ENCODE results near the gene KRT75. TPM values are rescaled to one million over a fixed set of nuclear protein-coding genes. Genes with fewer than 3 reads are reported as not detected.

KRT75 gene
- total and polyA plus RNA-seq, 2 of the 4 experiments (the other 2 are of a cell fraction), result not detected

DNA sequence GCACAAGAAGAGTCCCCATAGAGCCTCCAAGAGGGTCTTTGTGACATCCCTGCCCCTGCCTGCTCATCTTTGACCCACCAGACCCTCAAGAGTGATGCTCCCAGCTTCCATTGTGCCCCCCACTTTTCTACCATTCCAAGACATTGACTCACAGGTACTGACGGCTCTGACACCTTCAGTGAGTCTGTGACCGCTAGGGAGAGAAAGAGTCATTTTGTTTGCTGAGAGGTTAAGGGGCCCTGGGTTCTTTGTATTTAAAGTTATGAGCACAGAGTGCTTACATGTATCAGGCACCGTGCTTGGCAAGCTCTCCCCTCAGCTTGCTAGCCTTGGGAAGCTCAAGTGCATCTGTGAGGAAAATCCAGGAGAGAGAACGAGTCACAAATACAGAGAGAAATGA is 21.0 kb downstream of the KRT75 start:
- no peaks in the 10 kb centered on the region for H3K4me1 ChIP-seq (ENCODE audit: control insufficient read depth, insufficient read depth, low read length)
- intact Hi-C loops (cut with micrococcal nuclease) (no loop called here), in situ Hi-C loops (cut with MboI; ENCODE audit: low sequenced_read_pairs) (no loop called here), dilution Hi-C loops (cut with HindIII; ENCODE audit: low sequenced_read_pairs, unreplicated experiment) (no loop called here)
- no peak overlapping the region for H3K23ac ChIP-seq (ENCODE audit: low read depth, low read length)
- no peak overlapping the region for H4K8ac ChIP-seq (ENCODE audit: low read depth in 2 of 2, low read length in 2 of 2)
- H2BK15ac ChIP-seq (ENCODE audit: low read depth, low read length), result no peak overlapping the region
- no TSS peak for BruUV-seq (replicated peaks)
- H2AFZ ChIP-seq (replicated peaks; ENCODE audit: low read length, poor library complexity), result no peak overlapping the region
- no peak for TF ChIP-seq CEBPB (IDR thresholded peaks at IDR 0.05; ENCODE audit: low read depth, low read length)
- TF ChIP-seq, protein P1, sequence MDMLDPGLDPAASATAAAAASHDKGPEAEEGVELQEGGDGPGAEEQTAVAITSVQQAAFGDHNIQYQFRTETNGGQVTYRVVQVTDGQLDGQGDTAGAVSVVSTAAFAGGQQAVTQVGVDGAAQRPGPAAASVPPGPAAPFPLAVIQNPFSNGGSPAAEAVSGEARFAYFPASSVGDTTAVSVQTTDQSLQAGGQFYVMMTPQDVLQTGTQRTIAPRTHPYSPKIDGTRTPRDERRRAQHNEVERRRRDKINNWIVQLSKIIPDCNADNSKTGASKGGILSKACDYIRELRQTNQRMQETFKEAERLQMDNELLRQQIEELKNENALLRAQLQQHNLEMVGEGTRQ (IDR thresholded peaks at IDR 0.05; ENCODE audit: low read depth, low read length), result no peak
- no peak for TF ChIP-seq NFE2L2 (IDR thresholded peaks at IDR 0.05; ENCODE audit: low read depth, low read length)
- TF ChIP-seq MAZ (IDR thresholded peaks at IDR 0.05; ENCODE audit: borderline replicate concordance, low read depth, low read length), result no peak
- no peak for TF ChIP-seq MXI1 (IDR thresholded peaks at IDR 0.05; ENCODE audit: borderline replicate concordance, low read depth, low read length)
- no peak for TF ChIP-seq BHLHE40 (IDR thresholded peaks at IDR 0.05; ENCODE audit: low read depth, low read length)
- DNase-seq, result no peak
- H3K36me3 ChIP-seq (ENCODE audit: control insufficient read depth, insufficient read depth, low read length), result no peaks in the 10 kb centered on the region
- no peak overlapping the region for H3K27ac ChIP-seq (ENCODE audit: insufficient read depth, low read length)
- 29% methylated on average over 2 of the region's 4 CpGs; no CpG with 5 or more reads in 1 of the 2 experiments for WGBS, 2 experiments (ENCODE audit: extremely low coverage in 2 of 2, insufficient read length in 1 of 2)
- no peak overlapping the region for H4K91ac ChIP-seq (ENCODE audit: insufficient read depth, low read depth, low read length)
- no peak overlapping the region for H2BK5ac ChIP-seq (ENCODE audit: low read depth, low read length, poor library complexity, severe bottlenecking)
- no peaks in the 10 kb centered on the region for H3K79me1 ChIP-seq (ENCODE audit: low read depth in 1 of 2, low read length in 2 of 2)
- ATAC-seq (ENCODE audit: low read depth), result no peak
- no peak overlapping the region for H3K4me3 ChIP-seq (ENCODE audit: insufficient read depth, low read depth, low read length)
- H3K27me3 ChIP-seq (ENCODE audit: control insufficient read depth, insufficient read depth, low read length), result peaks cover 4% of the 10 kb centered on the region
- H3K14ac ChIP-seq (replicated peaks; ENCODE audit: low read depth, low read length), result no peak overlapping the region
- H4K20me1 ChIP-seq (ENCODE audit: insufficient read depth, low read length), result no peaks in the 10 kb centered on the region
- no peak overlapping the region for H4K5ac ChIP-seq (ENCODE audit: low read depth, low read length)
- ChIA-PET POLR2A (ENCODE audit: unreplicated experiment) (no interaction called here), CTCF (no interaction called here)
- no peak overlapping the region for H2BK120ac ChIP-seq (ENCODE audit: low read depth, low read length)
- no peak overlapping the region for H3K9ac ChIP-seq (ENCODE audit: low read depth, low read length)
- no peak overlapping the region for H3K56ac ChIP-seq (ENCODE audit: extremely low read depth, insufficient read depth, low read length)
- H3K18ac ChIP-seq (ENCODE audit: low read depth, low read length), result no peak overlapping the region
- H3K9me3 ChIP-seq (ENCODE audit: control insufficient read depth, insufficient read depth, low read length), result no peaks in the 10 kb centered on the region
- no peak overlapping the region for H3K4ac ChIP-seq (ENCODE audit: low read depth, low read length)
- H2AK5ac ChIP-seq (ENCODE audit: low read depth, low read length), result no peak overlapping the region
- no peak overlapping the region for H2AK9ac ChIP-seq (replicated peaks; ENCODE audit: low read depth, low read length, poor library complexity)
- H3K9me1 ChIP-seq (ENCODE audit: insufficient read depth, low read length), result peaks cover 6% of the 10 kb centered on the region; the same call in 1 of the 2 replicates
- no peak overlapping the region for H2BK20ac ChIP-seq (ENCODE audit: low read depth, low read length)
- no peak overlapping the region for H3K4me2 ChIP-seq (ENCODE audit: low read depth, low read length)

All from IMR-90 (cell line).